ENCODE data around the gene PLXND1.
"Not testable (repeated sequence)": the region's sequence is repeated elsewhere in the genome, so short reads cannot be mapped to it uniquely, and the experiment has no call there.

PLXND1 gene

GRCh38 chr3:129529436-129530210 is 76.9 kb downstream of the PLXND1 start:
- no peak for DNase-seq (ENCODE audit: low read depth, low spot score)

GRCh38 chr3:129528589-129529100 is 77.8 kb downstream of the PLXND1 start, which contains the start of gene RHO:
Gene RHO (plus strand): TSS chr3:129528639. CDS start chr3:129528734, 95 bp downstream.
- no peak for DNase-seq (ENCODE audit: low read depth, low spot score)

GRCh38 chr3:129527262-129527661 is 79.2 kb downstream of the PLXND1 start:
- DNase-seq (ENCODE audit: low read depth, low spot score) = no peak

- DNase-seq (ENCODE audit: low read depth, low spot score) = no peak
These were observed 80.2 kb downstream of the PLXND1 start for GRCh38 chr3:129526121-129526900.

GRCh38 chr3:129525341-129525968 is 81.0 kb downstream of the PLXND1 start:
- no peak for DNase-seq (ENCODE audit: low read depth, low spot score)

- DNase-seq (ENCODE audit: low read depth, low spot score) = no peak
These were observed 82.4 kb downstream of the PLXND1 start for GRCh38 chr3:129524081-129524480.

GRCh38 chr3:129522953-129523352 is 83.5 kb downstream of the PLXND1 start:
- no peak for DNase-seq (ENCODE audit: low read depth, low spot score)

GRCh38 chr3:129521611-129522010 is 84.9 kb downstream of the PLXND1 start:
- no peak for DNase-seq (ENCODE audit: low read depth, low spot score)

GRCh38 chr3:129520960-129521359 is 85.5 kb downstream of the PLXND1 start:
- DNase-seq (ENCODE audit: low read depth, low spot score) = no peak

GRCh38 chr3:129519896-129520715 is 86.4 kb downstream of the PLXND1 start:
- DNase-seq (ENCODE audit: low read depth, low spot score) = no peak

- DNase-seq (ENCODE audit: low read depth, low spot score) = no peak
These were observed 87.0 kb downstream of the PLXND1 start for GRCh38 chr3:129519449-129519848.

- DNase-seq (ENCODE audit: low read depth, low spot score) = no peak
These were observed 87.9 kb downstream of the PLXND1 start for GRCh38 chr3:129518581-129518980.

- DNase-seq (ENCODE audit: low read depth, low spot score) = no peak
These were observed 88.4 kb downstream of the PLXND1 start for GRCh38 chr3:129518038-129518561.

- no peak for DNase-seq (ENCODE audit: low read depth, low spot score)
These were observed 89.0 kb downstream of the PLXND1 start for GRCh38 chr3:129517516-129517915.

GRCh38 chr3:129515821-129516432 is 90.5 kb downstream of the PLXND1 start:
- not testable (repeated sequence) for DNase-seq (ENCODE audit: low read depth, low spot score)

- DNase-seq (ENCODE audit: low read depth, low spot score) = not testable (repeated sequence)
These were observed 91.2 kb downstream of the PLXND1 start for GRCh38 chr3:129515108-129515820.

- no peak for DNase-seq (ENCODE audit: low read depth, low spot score)
These were observed 91.9 kb downstream of the PLXND1 start for GRCh38 chr3:129514563-129514962.

- DNase-seq (ENCODE audit: low read depth, low spot score) = no peak
These were observed 92.4 kb downstream of the PLXND1 start for GRCh38 chr3:129514110-129514509.

GRCh38 chr3:129513705-129514104 is 92.8 kb downstream of the PLXND1 start:
- DNase-seq (ENCODE audit: low read depth, low spot score) = no peak

- no peak for DNase-seq (ENCODE audit: low read depth, low spot score)
These were observed 93.9 kb downstream of the PLXND1 start for GRCh38 chr3:129512595-129512994.

Measured in activated naive CD8-positive, alpha-beta T cell treated with anti-CD3 and anti-CD28 coated beads, Interleukin-2, amount 50 U/mL, for 16 hours (primary cell).